GM12801 (cell line): ENCODE measurements around the gene CPLX3.

Experiments used
- TF ChIP-seq, protein P1 (sequence below): IDR thresholded peaks from one replicate; pipeline ENCODE4 v1.5.1; 2011; ENCODE audit warnings: control low read depth; ENCODE audit not compliant: insufficient read length; ENCODE audit errors: extremely low read depth

Gene CPLX3

DNA sequence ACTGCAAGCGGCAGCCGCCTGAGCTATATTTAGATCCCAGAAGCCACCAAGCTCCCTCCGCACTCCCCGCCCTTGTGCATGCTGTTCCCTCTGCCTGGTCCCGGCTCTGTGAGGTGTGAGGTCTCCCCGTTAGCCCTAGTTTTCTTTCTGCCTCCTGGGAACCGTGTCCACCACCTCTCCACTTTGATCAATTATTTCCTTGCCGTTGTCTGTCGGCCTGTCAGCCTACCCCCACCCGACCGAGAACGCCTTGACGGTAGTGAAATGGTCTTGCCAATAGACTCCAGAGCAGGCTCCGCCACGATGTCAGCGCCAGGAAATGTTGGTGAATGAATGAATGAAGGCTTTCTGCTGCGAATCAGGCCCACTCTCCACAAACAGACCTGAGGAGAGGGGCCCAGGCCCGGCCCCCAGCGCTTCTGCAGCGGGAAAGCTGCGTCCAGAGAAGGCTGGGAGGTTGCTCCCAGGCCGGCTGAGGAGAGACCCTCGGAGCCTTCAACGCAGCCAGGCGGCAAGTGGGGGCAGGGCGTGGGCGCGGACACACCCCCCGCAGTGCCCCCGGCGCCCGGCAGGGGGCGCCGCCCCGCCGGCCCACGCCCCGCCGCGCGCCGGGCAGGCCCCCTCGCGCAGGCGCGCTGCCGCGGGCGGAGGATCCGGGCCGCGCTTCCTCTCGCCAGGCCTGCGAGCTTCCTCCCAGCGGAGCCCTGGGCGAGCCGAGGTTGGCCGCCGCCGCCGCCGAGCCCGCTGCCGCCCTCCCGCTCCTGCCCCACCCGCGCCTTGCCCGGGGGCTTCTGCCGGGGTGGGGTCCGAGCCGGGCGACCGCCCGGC lies 44.8 kb upstream of the CPLX3 start, which contains the start of gene CSK:
Gene CSK, plus strand, starts transcription at position 650 of the 828 bp plus-strand sequence. CDS start 16,218 bp downstream, outside the sequence.
- TF ChIP-seq, protein P1, sequence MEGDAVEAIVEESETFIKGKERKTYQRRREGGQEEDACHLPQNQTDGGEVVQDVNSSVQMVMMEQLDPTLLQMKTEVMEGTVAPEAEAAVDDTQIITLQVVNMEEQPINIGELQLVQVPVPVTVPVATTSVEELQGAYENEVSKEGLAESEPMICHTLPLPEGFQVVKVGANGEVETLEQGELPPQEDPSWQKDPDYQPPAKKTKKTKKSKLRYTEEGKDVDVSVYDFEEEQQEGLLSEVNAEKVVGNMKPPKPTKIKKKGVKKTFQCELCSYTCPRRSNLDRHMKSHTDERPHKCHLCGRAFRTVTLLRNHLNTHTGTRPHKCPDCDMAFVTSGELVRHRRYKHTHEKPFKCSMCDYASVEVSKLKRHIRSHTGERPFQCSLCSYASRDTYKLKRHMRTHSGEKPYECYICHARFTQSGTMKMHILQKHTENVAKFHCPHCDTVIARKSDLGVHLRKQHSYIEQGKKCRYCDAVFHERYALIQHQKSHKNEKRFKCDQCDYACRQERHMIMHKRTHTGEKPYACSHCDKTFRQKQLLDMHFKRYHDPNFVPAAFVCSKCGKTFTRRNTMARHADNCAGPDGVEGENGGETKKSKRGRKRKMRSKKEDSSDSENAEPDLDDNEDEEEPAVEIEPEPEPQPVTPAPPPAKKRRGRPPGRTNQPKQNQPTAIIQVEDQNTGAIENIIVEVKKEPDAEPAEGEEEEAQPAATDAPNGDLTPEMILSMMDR, result no peak

DNA sequence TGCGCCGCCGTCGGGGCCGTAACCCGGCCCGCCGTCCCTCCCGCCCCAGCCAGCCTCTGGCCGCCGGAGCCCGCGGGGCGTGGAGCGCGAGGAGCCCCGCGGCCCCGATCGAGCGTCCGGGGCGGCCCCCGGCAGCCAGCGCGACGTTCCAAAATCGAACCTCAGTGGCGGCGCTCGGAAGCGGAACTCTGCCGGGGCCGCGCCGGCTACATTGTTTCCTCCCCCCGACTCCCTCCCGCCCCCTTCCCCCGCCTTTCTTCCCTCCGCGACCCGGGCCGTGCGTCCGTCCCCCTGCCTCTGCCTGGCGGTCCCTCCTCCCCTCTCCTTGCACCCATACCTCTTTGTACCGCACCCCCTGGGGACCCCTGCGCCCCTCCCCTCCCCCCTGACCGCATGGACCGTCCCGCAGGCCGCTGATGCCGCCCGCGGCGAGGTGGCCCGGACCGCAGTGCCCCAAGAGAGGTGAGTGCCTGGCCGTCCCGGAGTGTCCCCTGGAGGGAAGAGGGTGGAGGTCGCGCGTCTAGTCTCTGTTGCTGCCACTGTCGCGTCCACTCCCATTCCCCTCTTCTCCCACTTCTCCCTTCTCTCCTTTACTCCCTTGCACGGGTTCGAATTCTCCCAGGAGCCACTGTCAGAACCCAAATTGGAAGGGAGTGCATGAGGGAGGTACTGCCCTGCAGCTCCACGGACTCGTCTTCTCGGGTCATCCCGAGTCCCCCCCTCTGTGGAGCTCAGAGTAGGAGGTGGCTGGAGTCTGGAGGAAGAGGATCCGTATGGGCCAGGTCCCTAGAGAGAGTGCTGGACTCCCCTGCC lies 44.0 kb upstream of the CPLX3 start:
- TF ChIP-seq, protein P1, result no peak

DNA sequence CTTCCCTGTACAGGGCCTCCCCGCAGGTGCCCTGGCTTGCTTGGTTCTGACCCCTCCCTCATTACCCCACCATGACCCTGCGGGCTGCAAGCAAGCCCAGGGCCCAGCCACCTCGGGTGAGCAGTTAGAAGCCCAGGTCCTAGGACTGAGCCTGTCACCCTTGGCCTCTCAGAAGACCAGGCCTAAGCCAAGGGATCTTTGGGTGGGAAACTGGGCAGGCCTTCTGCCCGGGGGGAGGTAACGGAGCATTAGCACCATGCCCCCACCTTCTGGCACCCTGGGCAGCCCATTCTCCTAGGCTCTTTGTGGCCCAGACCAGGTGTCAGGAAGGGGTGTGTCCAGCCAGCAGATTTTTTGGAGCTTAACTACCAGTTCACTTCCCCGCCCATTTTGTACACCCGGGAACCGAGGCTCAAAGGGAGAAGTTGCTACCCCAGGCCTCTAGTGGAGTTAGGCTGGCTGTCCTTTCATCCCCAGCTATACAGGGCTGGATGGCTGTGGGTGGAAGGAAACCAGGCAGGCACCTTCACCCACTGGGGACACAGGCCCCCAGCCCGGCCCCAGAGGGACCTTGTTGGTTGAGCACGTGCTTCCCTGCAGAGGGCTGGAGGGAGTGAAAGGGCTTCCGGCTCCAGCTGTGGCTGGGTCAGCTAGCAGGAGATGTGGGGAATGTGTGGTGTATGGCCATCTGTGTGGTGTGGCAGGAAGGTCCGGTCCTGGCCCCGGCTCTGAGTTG lies 43.2 kb upstream of the CPLX3 start:
- TF ChIP-seq, protein P1, result no peak

DNA sequence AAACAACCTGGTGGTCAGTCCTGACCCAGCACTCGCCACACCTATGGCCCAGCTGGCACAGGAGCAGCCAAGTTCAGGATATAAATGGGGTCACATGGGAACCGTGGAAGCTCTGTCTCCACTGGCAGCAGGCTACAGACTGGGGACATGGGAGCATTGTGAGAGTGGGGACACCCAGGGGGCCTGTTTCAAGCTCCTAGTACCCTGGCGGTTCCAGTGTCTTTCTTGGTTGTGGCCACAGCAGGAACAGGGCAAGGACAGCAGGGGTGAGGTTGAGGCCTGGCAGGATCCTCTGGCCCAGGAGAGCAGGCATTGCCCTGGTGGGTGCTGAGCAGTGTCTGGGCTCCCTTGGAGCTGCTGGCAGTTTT lies 42.6 kb upstream of the CPLX3 start:
- TF ChIP-seq, protein P1, result no peak

DNA sequence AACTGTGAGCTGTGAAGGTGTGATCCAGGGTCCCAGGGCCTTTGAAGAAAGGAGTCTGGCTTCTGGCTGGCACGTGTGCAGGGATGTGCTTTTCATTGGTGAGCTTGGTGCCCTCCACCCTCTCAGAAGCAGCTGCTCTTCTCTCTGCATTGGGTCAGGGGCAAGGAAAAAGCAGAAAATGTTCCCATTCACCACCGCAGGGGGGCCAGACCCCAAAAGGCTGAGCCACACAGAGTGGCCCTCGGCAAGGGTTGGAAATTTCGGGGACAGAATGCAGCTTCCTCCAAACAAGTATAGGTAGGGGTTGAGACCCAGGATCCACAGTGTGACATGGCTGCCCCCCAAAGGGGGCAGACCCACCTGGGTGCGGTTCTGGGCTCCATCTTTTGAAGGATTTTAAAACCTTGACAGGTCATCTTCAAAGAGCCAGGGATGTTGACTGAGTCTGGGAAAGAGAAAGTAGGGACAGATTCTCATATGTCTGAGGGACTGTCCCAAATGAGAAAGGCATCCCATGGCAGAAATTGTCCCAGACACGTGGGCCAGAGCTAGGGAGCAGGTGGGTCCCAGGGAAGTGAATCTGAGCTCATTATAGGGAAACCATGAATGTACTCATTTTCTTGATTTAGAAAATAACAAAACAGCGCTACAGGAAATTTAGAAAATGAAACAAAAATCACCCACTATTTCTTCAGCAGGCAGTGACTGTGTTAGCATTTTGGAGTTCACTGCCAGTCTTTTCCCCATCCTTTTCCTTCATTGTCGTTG lies 41.8 kb upstream of the CPLX3 start:
- TF ChIP-seq, protein P1, result no peak

DNA sequence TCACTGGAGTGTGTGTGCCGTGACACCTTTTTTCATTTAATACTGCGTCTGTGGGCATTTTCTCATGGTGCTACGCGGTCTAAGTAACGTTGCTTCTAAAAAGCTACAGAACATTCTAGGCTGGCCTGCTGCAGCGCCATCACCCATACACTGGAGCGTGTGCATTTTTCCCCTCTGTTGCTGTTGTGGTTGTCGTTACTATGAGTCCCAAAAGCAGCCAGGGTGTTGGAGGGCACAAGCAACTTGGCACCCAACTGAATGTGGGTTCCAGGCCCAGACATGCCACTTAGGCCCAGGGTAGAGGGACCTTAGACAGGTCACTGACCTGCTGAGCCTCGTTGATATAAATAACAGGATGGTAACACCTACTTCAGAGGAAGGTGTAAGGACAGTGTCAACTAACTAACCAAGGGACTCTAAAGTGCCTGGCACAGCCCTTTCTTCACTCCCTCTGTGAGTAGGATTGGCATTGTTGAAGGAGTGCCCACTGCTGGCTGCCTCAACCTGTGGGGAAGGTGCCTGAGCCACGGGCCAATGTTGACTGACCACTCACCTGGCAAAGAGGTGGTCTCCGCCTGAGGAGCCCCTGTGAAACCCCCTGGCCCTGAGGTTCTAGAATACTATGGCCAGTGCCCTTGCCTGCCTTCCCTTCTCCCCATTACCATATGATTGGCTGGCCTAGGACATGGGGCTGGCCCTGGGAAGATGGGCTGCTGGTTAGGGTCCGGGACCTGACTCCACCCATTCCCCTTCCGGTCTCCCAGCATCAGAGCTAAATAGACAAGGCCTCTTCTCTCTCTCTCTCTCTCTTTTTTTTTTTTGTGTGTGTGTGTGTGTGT lies 41.0 kb upstream of the CPLX3 start:
- TF ChIP-seq, protein P1, result no peak
